GM18870 (cell line): ENCODE measurements around the gene CNTF.
A peak's percentile ranks its signal among the peaks of the same experiment; 100 is the strongest.
"Not testable (repeated sequence)": the region's sequence is repeated elsewhere in the genome, so short reads cannot be mapped to it uniquely, and the experiment has no call there.

Experiments
- ATAC-seq: cut with Tn5 transposase; IDR thresholded peaks from one replicate; pipeline ENCODE4 v1.9.1; 2021; ENCODE audit warnings: moderate library complexity; ENCODE audit not compliant: unreplicated experiment

CNTF gene, protein sequence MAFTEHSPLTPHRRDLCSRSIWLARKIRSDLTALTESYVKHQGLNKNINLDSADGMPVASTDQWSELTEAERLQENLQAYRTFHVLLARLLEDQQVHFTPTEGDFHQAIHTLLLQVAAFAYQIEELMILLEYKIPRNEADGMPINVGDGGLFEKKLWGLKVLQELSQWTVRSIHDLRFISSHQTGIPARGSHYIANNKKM

DNA sequence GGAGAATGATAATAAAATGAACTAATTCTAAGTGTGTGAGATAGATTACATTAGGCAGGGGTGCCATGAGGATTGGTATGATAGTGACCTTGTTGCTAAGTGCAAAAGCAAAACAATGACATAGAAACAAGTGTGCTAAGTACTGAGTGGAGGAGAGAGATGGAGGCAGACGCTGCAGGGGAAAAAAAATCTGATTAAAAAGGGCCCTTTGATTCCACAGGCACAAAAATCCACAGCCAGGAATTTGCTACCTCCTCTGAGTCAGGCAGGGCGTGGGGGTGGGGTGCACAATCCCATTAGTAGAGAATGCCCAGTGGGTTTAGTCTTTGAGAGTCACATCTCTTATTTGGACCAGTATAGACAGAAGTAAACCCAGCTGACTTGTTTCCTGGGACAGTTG is at the start of gene CNTF:
Gene CNTF, plus strand, starts transcription at position 322 of the 400 bp plus-strand sequence. CDS start 88 bp downstream, outside the sequence.
- no peak for ATAC-seq

DNA sequence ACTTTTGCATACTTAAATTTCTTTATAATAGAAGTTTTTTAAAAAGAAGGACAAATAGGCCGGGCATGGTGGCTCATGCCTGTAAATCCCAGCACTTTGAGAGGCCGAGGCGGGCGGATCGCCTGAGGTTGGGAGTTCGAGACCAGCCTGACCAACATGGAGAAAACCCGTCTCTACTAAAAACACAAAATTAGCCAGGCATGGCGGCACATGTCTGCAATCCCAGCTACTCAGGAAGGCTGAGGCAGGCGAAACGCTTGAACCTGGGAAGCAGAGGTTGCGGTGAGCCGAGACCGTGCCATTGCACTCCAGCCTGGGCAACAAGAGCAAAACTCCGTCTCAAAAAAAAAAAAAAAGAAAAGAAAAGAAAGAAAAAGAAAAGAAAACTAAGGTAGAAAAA is 49.6 kb upstream of the CNTF start:
- not testable (repeated sequence) for ATAC-seq

DNA sequence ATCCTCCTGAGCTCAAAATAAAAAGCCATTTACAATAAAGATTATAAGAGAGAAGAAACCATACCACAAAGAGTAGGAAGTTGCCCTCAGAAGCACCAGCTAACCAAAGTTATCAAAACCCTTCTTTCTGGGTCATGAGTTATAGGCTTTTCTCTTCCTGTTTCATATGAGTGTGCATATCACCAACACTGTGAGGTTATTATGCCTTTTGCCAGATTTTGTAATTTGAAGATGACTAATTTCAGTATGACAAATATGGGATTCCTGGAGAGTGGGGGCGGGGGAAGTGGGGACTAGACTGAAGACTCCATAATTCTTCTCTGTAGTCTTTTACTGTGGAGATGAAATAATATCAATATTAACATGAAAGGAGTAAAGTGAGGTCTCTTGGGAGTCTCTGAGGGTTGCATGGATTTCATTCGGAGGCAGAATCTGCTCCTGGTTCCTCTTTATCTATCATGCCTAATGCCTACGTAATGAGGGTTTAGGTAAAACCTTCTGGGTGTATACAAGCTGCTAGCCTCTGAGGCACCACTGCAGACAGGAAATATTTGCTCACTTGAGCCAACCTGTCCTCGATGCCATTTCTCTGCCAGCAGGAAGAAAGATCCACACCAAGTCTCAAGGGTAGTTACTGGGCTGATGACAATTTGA is 48.9 kb upstream of the CNTF start:
- peak; percentile 27 for ATAC-seq

DNA sequence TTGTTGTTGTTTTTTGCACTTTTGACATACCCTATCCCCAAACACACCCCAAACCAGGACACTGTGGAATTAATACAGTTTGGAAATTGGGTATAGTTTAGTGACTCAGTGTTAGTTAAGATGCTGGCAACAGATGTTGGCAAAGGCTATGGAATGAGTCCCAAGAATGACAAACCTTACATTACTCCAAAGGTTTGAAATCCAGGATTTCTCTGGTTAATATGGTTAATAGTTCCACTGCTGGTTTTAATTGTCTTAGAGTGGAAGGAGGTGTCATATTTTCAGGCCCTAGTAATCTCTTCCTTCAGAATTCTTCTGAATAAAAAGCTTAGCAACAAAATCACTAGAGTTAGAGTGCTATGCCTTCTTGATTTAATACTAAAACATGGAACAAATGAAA is 47.6 kb upstream of the CNTF start:
- no peak for ATAC-seq

DNA sequence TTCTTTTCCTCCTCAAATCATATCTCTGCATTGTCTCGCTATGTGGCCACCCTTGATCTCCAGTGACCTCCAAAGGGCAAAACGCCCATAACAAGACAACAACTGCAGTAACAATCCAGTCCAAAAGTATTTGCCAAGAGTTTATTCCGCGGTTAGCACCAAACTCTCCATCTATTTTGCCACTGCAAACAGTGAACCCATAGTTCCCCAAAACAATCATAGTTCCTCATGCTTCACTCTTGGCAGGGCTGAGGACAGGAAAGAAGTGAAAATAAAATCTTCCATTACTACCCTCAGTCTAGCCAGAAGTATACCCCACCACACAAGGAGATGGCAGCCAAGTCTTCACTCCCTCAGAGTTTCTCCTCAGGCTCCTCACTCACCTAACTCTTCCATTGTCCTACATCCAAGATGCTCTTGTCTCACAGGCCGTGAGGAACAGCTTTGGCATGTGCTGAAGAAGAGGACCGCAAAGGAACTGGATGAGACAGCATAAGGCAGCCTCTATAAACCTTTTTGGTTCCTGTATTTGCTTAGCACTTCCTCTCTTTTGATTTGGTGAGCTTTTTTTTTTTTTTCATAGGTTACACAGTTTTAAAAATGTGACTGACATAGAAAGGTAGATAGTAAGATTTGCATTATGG is 47.0 kb upstream of the CNTF start, which contains the start of gene LPXN:
Gene LPXN, minus strand, starts transcription at position 480 of the 644 bp plus-strand sequence. Its CDS starts 84 bp downstream, at position 396.
- no peak for ATAC-seq

DNA sequence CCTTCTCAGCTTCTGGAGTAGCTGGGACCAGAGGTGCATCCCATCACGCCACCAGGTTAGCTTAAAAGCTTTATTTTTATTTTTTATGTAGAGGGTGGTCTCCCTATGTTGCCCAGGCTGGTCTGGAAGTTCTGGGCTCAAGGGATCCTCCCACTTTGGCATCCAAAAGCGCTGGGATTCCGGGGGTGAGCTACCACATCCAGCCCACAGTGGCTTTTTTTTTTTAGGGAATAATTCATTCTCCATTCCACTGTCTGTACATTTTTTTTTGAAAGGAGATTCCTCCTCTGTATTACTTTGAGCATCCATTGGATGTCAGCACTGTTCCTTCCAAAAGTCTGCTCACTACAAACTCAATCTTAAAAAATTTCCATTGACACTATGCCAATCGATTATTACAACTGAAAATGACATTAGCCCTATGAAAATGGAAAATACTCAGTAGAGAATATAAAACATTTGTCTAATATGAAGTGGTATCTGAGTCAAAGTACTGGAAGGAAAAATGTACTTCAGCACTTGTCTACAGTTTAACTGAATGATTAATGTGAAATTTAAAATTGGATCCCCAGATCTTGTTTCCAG is 45.5 kb upstream of the CNTF start:
- no peak for ATAC-seq

DNA sequence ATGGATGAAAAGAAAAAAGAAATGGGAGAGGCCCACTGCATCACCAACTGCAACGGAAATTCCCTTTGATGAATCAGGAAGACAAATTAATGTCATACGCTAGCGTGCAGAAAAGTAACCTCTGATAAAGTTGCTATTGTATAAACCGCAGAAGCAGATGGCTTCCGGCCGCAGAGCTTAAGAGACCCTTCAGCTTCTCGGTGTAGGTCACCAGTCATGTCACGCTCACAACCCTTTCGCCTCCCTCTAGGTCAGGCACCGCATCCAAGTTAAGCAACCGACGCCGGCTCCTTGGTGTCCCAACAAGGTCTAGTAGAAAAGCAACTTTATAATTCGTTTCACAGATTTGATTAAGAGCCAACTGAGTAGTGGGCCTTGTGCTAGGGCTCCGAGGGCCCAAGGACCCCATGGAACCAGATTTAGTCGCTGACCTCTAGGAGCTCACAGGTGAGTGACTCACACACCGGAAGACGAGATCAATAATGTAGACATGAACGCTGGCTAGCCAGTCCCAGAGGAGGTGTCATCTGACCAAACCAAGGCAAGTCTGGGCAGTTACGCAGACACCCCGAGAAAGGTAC is 44.8 kb upstream of the CNTF start:
- ATAC-seq: peak; percentile 54

DNA sequence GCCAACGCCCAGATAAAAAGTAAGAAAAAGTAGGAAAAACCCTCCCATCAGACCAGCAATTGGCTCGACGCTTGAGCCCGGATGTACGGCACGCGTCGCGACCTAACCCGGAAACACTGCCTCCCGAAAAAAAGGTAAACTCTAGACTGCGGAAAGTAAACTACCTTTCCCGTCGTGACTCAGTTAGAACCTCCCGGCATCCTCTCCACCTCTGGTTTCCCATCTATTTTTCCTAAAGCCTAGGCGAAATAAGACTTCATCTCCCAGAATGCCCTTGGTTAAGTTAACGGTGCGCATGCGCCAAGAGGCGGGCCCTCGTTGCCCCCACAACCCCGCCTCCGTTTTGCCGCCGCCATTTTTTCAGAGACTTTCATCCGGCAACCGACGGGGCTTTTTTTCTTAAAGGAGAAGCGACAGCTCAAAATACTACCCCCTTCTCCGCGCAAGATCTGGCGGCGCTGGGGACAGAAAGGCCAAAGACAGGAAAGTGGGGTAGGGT is 44.3 kb upstream of the CNTF start:
- ATAC-seq: no peak

DNA sequence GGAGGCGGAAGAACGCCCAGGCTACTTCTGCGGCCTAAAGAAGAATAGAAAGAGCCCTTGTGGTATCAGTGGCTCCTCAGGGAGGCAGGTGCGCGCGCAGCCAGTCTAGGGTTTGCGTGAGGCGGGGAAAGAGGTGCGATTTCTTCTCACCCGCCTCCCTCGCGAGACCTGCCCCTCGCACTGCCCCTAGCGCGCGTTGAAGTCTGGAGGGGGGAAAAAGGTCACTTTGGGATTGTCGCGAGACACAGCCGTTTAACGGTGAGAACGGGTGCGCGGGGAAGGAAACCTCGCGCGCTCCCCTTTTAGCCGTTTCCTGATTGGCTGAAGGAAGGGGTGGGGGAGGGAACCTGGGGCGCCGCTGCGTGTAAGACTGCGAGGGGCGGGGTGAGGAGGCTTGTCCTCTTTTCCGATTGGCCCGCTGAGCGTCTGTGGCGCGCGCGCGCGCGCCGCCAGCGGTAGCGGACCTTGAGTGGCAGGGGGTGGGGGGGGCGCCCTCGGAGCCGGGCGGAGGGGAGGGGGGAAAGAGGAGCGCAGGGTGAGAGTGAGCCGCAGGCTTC is 43.8 kb upstream of the CNTF start, which contains the start of gene ZFP91:
Gene ZFP91, plus strand, starts transcription at position 429 of the 557 bp plus-strand sequence. CDS start 219 bp downstream, outside the sequence.
- peak; percentile 9 for ATAC-seq

DNA sequence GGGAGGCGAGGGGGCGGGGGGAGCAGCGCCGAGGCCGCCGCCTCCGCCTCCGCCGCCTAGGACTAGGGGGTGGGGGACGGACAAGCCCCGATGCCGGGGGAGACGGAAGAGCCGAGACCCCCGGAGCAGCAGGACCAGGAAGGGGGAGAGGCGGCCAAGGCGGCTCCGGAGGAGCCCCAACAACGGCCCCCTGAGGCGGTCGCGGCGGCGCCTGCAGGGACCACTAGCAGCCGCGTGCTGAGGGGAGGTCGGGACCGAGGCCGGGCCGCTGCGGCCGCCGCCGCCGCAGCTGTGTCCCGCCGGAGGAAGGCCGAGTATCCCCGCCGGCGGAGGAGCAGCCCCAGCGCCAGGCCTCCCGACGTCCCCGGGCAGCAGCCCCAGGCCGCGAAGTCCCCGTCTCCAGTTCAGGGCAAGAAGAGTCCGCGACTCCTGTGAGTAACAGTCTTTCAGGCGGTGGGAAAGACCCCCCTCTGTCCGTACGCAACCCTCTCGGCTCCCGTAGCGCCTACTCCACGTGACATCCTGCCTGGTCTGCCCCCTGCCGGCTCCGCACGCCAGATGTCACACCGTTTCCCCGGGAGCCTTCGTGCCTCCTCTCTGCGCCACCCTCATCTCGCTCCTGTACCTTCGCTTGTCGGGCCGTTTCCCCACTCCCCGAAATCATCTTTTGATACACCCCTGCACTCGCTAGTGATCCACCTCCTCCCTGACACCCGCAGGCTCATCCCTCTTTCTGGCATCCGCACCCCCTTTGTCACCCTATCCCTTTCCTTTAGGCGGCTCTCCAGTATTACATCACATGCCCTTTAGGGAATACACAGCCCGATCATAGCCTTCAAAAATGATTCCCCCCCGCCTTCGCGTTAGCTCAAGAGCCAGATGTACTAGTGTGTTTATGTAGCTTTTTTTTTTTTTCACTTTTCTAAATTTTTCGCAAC is 43.0 kb upstream of the CNTF start:
- peak; percentile 27 for ATAC-seq

DNA sequence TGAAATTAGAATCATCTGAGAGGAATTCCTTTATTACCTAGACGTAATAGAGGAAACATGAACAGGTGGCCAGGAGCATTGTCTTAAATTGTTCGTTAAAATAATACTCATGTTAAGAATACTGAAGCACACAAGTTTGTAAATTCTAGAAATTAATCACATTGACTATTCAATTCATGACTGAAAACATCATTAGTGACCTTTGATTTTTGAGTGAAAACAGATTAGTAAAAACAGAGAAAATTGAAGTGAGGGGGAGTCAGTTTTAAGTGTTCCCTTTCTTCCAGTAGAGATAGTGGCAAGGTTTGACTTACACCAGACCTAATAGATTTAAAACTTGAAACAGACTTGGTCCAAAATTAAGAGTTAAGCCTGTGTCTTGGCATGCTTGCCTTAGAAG is 42.2 kb upstream of the CNTF start:
- no peak for ATAC-seq

DNA sequence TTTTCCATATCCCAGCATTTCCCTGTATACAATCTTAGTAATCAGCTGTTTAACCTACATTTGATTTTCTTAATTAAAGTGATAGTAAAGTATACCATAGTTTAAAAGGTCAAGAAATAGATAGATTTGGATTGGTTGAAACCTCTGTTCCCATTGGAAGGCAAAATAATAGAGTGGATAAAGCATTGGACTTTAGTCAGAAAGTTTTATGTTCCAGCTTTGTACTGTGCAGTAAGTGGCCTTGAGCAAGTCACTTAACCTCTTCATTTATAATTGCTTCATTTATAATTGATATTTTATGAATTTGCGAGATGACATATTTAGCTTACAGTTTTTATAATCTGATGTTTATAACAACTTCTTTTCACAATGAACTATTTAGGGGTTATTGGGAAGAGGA is 40.0 kb upstream of the CNTF start:
- no peak for ATAC-seq

DNA sequence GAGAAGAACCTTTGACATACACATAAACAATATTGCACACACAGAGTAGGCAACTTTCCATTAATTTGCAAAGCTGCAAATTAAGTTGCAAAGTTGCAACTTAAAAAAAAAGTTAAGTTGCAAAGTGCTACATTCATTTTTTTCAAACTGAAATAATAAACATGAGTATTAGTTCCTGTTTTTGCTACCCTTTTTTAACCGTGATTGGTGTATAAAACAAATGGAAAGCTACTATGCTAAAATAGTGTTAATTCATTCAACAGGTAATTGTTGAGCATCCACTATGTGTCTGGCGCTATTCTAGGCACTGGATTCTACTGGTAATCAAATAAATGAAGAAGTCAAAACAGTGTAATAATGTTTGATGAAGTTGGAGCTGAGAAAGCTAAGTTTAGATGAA is 35.5 kb upstream of the CNTF start:
- no peak for ATAC-seq

DNA sequence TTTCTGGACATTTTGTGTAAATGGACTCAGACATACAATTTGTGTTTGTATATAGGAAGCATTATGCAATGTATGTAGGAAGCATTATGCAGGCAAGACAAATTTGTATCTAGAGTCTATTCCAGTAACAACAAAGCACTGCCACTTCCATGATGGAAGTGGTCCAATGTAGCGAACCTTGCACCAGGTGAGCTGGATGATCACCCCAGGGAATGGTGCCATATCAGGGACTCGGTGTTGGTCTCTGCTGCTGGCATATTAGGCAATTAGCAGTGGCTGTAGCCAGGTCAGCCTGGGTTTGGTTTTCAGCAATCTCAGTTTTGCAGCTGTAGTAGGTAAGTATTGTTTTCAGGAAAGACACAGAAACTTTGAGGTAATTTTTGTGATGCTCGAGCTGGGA is 30.8 kb upstream of the CNTF start:
- ATAC-seq: no peak

DNA sequence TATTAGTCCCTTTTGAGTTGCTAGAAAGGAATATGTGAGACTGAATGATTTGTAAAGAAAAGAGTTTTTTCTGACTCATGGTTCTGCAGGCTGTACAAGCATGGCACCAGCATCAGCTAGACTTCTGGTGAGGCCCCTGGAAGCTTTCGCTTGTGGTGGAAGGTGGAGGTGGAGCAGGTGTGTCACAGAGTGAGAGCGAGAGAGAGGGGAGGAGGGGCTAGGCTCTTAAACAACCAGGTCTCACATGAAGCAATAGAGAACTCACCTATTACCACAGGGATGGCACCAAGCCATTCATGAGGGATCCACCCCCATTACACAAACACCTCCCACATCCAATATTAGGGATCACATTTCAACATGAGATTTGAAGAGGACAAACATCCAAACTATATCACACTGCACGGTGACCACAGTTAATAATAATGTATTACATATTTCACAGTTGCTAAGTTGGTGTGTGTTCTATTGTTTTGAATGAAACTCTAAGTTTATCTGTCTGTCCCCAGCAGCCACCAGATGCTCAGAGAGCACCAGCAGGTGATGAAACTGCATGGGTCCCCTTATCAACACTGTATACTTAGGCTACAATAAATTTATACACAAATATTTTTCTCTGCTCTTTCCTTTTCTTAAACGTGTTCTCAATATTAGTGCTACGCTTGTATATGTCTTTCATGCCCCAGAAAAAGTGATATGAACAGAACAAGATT is 29.5 kb upstream of the CNTF start:
- ATAC-seq: no peak

DNA sequence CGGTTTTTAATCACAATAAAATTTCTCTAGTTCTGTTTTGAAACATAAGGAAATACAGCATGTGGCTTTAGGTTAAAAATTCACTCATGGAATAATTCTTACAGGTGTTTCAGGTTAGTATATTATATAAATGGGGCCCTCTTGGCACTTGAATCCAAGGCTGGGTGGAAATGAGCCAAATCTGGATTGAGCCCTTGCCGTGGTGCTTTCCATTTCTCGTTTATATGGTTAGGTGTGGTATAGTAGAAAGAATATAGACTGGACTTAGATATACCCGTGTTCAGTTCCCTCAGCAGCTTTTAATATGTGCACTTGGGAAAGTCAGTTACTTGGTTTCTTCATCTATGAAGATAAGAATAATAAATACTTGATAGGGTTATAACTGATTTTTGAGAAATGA is 27.6 kb upstream of the CNTF start:
- ATAC-seq: no peak

DNA sequence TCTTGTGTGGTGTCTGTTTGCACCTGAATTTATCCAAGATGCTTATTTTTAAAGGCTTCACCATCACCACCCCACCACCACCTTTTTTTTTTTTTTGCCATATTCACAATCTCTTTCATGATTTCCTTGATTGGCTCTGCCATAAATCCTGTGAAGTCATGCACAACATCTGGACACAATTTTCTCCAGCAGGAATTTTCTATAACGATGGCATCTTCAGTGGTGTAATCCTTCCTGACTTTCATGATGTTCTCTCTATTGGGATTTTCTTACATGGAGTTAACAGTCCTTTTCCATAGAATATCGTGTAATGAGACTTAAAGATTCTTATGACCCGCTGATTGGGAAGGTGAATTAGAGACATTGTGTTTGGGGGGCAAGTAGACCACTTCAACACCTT is 25.8 kb upstream of the CNTF start:
- no peak for ATAC-seq

DNA sequence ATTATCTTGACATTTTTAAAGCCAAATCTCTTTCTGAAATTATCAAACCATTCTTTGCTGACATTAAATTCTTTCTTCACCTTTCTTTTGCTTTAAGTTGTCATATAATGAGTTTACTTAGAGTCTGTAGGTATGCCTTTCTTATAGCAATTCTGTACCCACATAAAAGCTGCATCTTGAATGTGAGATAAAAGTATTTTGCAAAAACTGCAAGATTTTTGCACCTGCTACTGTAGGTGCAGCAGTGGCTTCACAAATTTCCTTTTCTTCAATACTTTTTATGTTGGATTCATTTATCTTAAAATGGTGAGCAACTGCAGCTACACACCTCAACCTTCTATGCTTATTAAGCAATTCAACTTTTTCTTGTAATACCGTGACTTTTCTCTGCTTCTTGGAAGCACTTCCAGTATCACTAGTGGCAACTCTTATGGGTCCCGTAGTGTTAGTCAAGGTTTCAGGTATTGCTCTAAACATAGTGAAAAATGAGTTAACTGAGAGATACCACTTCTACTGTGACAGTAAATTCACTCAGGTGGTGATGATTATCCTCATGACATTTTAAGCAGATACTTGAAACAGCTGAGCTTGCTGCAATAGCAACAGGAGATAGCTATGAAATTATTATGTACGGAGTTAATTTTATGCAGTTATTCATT is 24.9 kb upstream of the CNTF start:
- ATAC-seq: no peak

DNA sequence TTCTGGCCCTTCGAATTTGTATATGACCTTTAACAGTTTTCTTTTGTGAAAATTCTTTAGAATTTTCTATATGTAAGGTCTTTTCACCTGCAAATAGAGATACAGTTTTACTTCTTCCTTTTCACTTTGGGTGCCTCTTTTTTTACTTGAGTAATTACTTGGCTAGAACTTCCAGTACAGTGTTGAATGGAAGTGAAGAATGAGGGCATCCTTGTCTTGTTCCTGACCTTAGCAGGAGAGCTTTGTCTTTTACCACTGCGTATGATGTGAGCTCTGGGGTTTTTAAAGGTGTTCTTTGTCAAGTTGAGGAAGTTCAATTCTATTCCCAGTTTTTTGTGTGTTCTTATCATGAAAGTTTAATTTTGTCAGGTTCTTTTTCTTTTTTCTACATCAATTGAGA is 22.0 kb upstream of the CNTF start:
- no peak for ATAC-seq
